GM12878 (cell line): ENCODE results near the gene PPP1R37. TPM values are rescaled to one million over a fixed set of nuclear protein-coding genes. Genes with fewer than 3 reads are reported as not detected.

Experiments used
- ATAC-seq: fragments of 200-7000 bp; cut with Tn5 transposase; 3 replicates; pipeline ENCODE4 v1.9.1; 2020; ENCODE audit warnings: mild to moderate bottlenecking, moderate library complexity
- BruUV-seq: library from RNA; stranded (reverse); fragments of 400-500 nt; replicated peaks from 2 replicates; lab custom pipeline; 2021; lab: Mats Ljungman, UMichigan
- CTCF ChIA-PET: fragments of 300-600 bp; sonication (Branson Sonifier 250); formaldehyde crosslinking; extraction: SDS; loops from one replicate; lab custom pipeline; 2021; ENCODE audit warnings: inconsistent platforms; lab: Yijun Ruan, JAX
- POLR2A ChIA-PET: fragments of 350-600 bp; formaldehyde crosslinking; extraction: SDS; loops from one replicate; lab custom pipeline; 2021; ENCODE audit warnings: inconsistent platforms; lab: Charles Lee
- RAD21 ChIA-PET: fragments of 300-600 bp; sonication (Branson Sonifier 250); formaldehyde crosslinking; loops from one replicate; lab custom pipeline; 2023; ENCODE audit warnings: antibody characterized with exemption; ENCODE audit not compliant: unreplicated experiment; lab: Charles Lee
- SMC1A ChIA-PET: fragments of 300-600 bp; sonication (Branson Sonifier 250); formaldehyde crosslinking; loops from one replicate; lab custom pipeline; 2023; ENCODE audit not compliant: unreplicated experiment, uncharacterized antibody; lab: Charles Lee
- DNase-seq: peaks from one replicate; pipeline ENCODE4 v3.0.0-alpha.2; 2011; ENCODE audit warnings: low read depth, low spot score
- FAIRE-seq: peaks from 3 replicates; lab custom pipeline; 2011; peaks lifted over from hg19 to GRCh38; lab: Jason Lieb, UNC
- H2AFZ ChIP-seq: 2 replicates; pipeline ENCODE4 v1.6.0; 2011; ENCODE audit warnings: low read depth, low read length, control low read depth; ENCODE audit not compliant: control insufficient read depth
- H3K27ac ChIP-seq: 2 replicates; pipeline ENCODE4 v1.5.1; 2011; ENCODE audit warnings: control low read depth; ENCODE audit not compliant: control insufficient read depth, insufficient read depth
- H3K27me3 ChIP-seq, 2 experiments: replicated peaks in 1 of 2; 2 replicates each; pipeline versions ENCODE4 v1.6.0 to v1.6.1; 2011; ENCODE audit warnings: low read length in 1 of 2; ENCODE audit not compliant: control insufficient read depth in 2 of 2, insufficient read depth in 2 of 2
- H3K36me3 ChIP-seq, 2 experiments: 2 replicates each; pipeline ENCODE4 v1.5.1; 2011; ENCODE audit warnings: low read length in 1 of 2; ENCODE audit not compliant: control insufficient read depth in 2 of 2, insufficient read depth in 2 of 2
- H3K4me1 ChIP-seq: 2 replicates; pipeline ENCODE4 v1.6.1; 2011; ENCODE audit warnings: mild to moderate bottlenecking, low read length, moderate library complexity, mixed read lengths; ENCODE audit not compliant: control insufficient read depth, insufficient read depth
- H3K4me2 ChIP-seq: 2 replicates; pipeline ENCODE4 v1.6.0; 2011; ENCODE audit warnings: control low read depth; ENCODE audit not compliant: control insufficient read depth, insufficient read depth
- H3K4me3 ChIP-seq: fragments of 200-600 bp; sonication (generic); 2 replicates; pipeline ENCODE4 v1.5.1; 2016
- H3K79me2 ChIP-seq: 2 replicates; pipeline ENCODE4 v1.6.0; 2011; ENCODE audit warnings: low read length; ENCODE audit not compliant: control insufficient read depth, insufficient read depth
- H3K9ac ChIP-seq: 2 replicates; pipeline ENCODE4 v1.8.0; 2011; ENCODE audit warnings: low read length, control low read depth, mixed read lengths; ENCODE audit not compliant: control insufficient read depth, insufficient read depth
- H3K9me3 ChIP-seq: replicated peaks from 3 replicates; pipeline ENCODE4 v1.5.1; 2011; ENCODE audit warnings: mild to moderate bottlenecking, low read length; ENCODE audit not compliant: control insufficient read depth, insufficient read depth
- H4K20me1 ChIP-seq: 2 replicates; pipeline ENCODE4 v1.6.0; 2011; ENCODE audit not compliant: control insufficient read depth, insufficient read depth
- EGR1 ChIP-seq, 2 experiments: IDR thresholded peaks; 1 replicate in 1 of 2; 2 replicates in 1 of 2; pipeline ENCODE4 v1.6.1; 2011 to 2012; ENCODE audit warnings: low read depth in 2 of 2, low read length in 2 of 2, borderline replicate concordance in 1 of 2, mild to moderate bottlenecking in 1 of 2, moderate library complexity in 1 of 2
- ETV6 ChIP-seq, 2 experiments: fragments of 450-650 bp in 1 of 2; IDR thresholded peaks in 1 of 2; conservative IDR thresholded peaks in 1 of 2; 2 replicates each; pipeline ENCODE4 v1.6.1; 2014; ENCODE audit warnings: antibody characterized with exemption in 1 of 2, borderline replicate concordance in 1 of 2, low read depth in 1 of 2, mild to moderate bottlenecking in 1 of 2, moderate library complexity in 1 of 2
- HCFC1 ChIP-seq: fragments of 150-350 bp; IDR thresholded peaks from 2 replicates; pipeline ENCODE4 v1.6.1; 2014; ENCODE audit warnings: low read length
- HDAC2 ChIP-seq: fragments of 200-600 bp; sonication (generic); IDR thresholded peaks from 2 replicates; pipeline ENCODE4 v1.6.1; 2017
- KAT2A ChIP-seq: conservative IDR thresholded peaks from 2 replicates; pipeline ENCODE4 v1.6.1; 2011; ENCODE audit warnings: low read depth, low read length; ENCODE audit not compliant: control insufficient read depth
- MTA2 ChIP-seq: fragments of 450-650 bp; IDR thresholded peaks from 2 replicates; pipeline ENCODE4 v1.6.1; 2016; ENCODE audit warnings: low read depth, mild to moderate bottlenecking, moderate library complexity
- PML ChIP-seq: IDR thresholded peaks from 2 replicates; pipeline ENCODE4 v1.6.1; 2012; ENCODE audit warnings: low read length, inconsistent platforms
- POLR2AphosphoS5 ChIP-seq: IDR thresholded peaks from 2 replicates; pipeline ENCODE4 v1.6.1; 2011; ENCODE audit warnings: mild to moderate bottlenecking, low read length, inconsistent platforms
- SMARCA5 ChIP-seq: fragments of 450-650 bp; IDR thresholded peaks from 2 replicates; pipeline ENCODE4 v1.6.1; 2017; ENCODE audit warnings: mild to moderate bottlenecking
- STAT3 ChIP-seq: IDR thresholded peaks from 2 replicates; pipeline ENCODE4 v1.6.1; 2011; ENCODE audit warnings: low read depth, low read length, improper control_type of control experiment
- SUPT20H ChIP-seq: IDR thresholded peaks from 2 replicates; pipeline ENCODE4 v1.6.1; 2011; ENCODE audit warnings: low read depth, mild to moderate bottlenecking, low read length, moderate library complexity, borderline replicate concordance; ENCODE audit not compliant: control insufficient read depth
- YBX1 ChIP-seq: fragments of 450-650 bp; IDR thresholded peaks from 2 replicates; pipeline ENCODE4 v1.6.1; 2016; ENCODE audit warnings: antibody characterized with exemption
- ZNF384 ChIP-seq: IDR thresholded peaks from 2 replicates; pipeline ENCODE4 v1.6.1; 2012; ENCODE audit warnings: low read depth, mild to moderate bottlenecking, low read length, improper control_type of control experiment, borderline replicate concordance
- WGBS: methylation state at CpG from one replicate; pipeline ENCODE4 v1.1.6; 2016; ENCODE audit warnings: low lambda C conversion rate; ENCODE audit not compliant: insufficient replicate concordance, insufficient coverage; ENCODE audit errors: missing lambda C conversion rate; 5-methylcytosine and 5-hydroxymethylcytosine counted together
- in situ Hi-C: fragments of 300-500 bp; cut with MboI; formaldehyde crosslinking; loops from 9 replicates; pipeline ENCODE4 v1.14.3; 2018; ENCODE audit warnings: mixed read lengths
- intact Hi-C: fragments of 100-400 bp; cut with micrococcal nuclease; formaldehyde crosslinking; loops from one replicate; pipeline ENCODE4 v1.14.2; 2022; ENCODE audit not compliant: unreplicated experiment
- polyA plus RNA-seq, 11 experiments: library from polyadenylated mRNA; depleted of rRNA in 4 of 11; unstranded in 6 of 11; stranded (reverse) in 5 of 11; fragments of >200 nt; fragmentation: Nextera tagmentation in 4 of 11; fragmentation: Illumina TruSeq in 1 of 11; extraction: Ambion mirVana in 4 of 11; extraction: Trizol in 1 of 11; gene quantifications; 1 replicate in 1 of 11; 2 replicates in 10 of 11; pipeline versions ENCODE4 v1.2.1 to v1.2.3, GENCODE V29; 2011 to 2016; ENCODE audit warnings: inconsistent platforms in 2 of 11, missing spikeins in 2 of 11, low read depth in 1 of 11
- total RNA-seq, 4 experiments: library from RNA; depleted of rRNA in 3 of 4; stranded (reverse); fragments of >200 nt in 3 of 4; fragmentation: Illumina TruSeq in 1 of 4; extraction: Trizol in 1 of 4; gene quantifications; 2 replicates each; pipeline versions ENCODE4 v1.2.1 to v1.2.3, GENCODE V29; 2013 to 2021
- TF ChIP-seq, protein P1 (sequence below): fragments of 450-650 bp; IDR thresholded peaks from 2 replicates; pipeline ENCODE4 v1.6.1; 2018; ENCODE audit warnings: borderline replicate concordance, mild to moderate bottlenecking; ENCODE audit not compliant: partially characterized antibody
- TF ChIP-seq, protein P2 (sequence below): IDR thresholded peaks from 2 replicates; pipeline ENCODE4 v1.6.1; 2011; ENCODE audit warnings: borderline replicate concordance, low read depth, mild to moderate bottlenecking, moderate library complexity, mixed read lengths, low read length; ENCODE audit not compliant: insufficient read depth; ENCODE audit errors: extremely low read length
- TF ChIP-seq, protein P3 (sequence below): IDR thresholded peaks from 2 replicates; pipeline ENCODE4 v1.6.1; 2011; ENCODE audit warnings: low read depth, low read length, improper control_type of control experiment, borderline replicate concordance

PPP1R37 gene
- total and polyA plus RNA-seq, 10 of the 15 experiments (the other 5 are each of a cell fraction or from before 2014, with no cell fraction given) = 0.09 to 21.3 (median 5.1) TPM; not detected in 1

GRCh38 chr19:45128806-45129205 lies 35.8 kb downstream of the PPP1R37 start:
- Histone ChIP-seq H2AFZ (no peak overlapping the region), H3K9me3 (no peaks in the 10 kb centered on the region), H4K20me1 (no peaks in the 10 kb centered on the region), H3K4me2 (no peak overlapping the region), H3K27me3 (no peaks in the 10 kb centered on the region), H3K27ac (no peak overlapping the region), H3K4me3 (no peak overlapping the region), H3K4me1 (peaks cover 11% of the 10 kb centered on the region), H3K9ac (no peak overlapping the region), H3K36me3 (peaks cover 3 to 8% of the 10 kb centered on the region in 2 experiments), H3K79me2 (peaks cover 24% of the 10 kb centered on the region)
- no TSS peak for BruUV-seq
- 97% methylated on average over 5 of the region's 5 CpGs for WGBS
- no peak for DNase-seq
- in situ Hi-C loops = no loop called here
- ChIA-PET POLR2A (no interaction called here), RAD21 (interaction anchor here (2.7 kb wide), 1 partner anchor 8 kb away, joined by 12 read pairs; no protein-coding TSS in a partner anchor), CTCF (no interaction called here), SMC1A (interaction anchor here (4.6 kb wide), 1 partner anchor 7 kb away, joined by 39 read pairs; no protein-coding TSS in a partner anchor)
- intact Hi-C loops = no loop called here
- no peak for FAIRE-seq
- TF ChIP-seq KAT2A (no peak), HDAC2 (no peak), YBX1 (no peak), MTA2 (no peak), SMARCA5 (no peak), HCFC1 (no peak), STAT3 (no peak), ETV6 (conservative IDR thresholded peaks at IDR 0.05 in 1 of 2, IDR thresholded peaks at IDR 0.05 in 1 of 2; ENCODE audit: borderline replicate concordance in 1 of 2, low read depth in 1 of 2) (no peak), SUPT20H (no peak), ZNF384 (no peak), EGR1 (IDR thresholded peaks at IDR 0.05; ENCODE audit: borderline replicate concordance in 1 of 2, low read depth in 2 of 2, low read length in 2 of 2) (no peak), PML (no peak), POLR2AphosphoS5 (no peak)
- TF ChIP-seq, protein P1, sequence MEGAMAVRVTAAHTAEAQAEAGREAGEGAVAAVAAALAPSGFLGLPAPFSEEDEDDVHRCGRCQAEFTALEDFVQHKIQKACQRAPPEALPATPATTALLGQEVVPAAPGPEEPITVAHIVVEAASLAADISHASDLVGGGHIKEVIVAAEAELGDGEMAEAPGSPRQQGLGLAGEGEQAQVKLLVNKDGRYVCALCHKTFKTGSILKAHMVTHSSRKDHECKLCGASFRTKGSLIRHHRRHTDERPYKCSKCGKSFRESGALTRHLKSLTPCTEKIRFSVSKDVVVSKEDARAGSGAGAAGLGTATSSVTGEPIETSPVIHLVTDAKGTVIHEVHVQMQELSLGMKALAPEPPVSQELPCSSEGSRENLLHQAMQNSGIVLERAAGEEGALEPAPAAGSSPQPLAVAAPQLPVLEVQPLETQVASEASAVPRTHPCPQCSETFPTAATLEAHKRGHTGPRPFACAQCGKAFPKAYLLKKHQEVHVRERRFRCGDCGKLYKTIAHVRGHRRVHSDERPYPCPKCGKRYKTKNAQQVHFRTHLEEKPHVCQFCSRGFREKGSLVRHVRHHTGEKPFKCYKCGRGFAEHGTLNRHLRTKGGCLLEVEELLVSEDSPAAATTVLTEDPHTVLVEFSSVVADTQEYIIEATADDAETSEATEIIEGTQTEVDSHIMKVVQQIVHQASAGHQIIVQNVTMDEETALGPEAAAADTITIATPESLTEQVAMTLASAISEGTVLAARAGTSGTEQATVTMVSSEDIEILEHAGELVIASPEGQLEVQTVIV = no peak
- TF ChIP-seq, protein P2, sequence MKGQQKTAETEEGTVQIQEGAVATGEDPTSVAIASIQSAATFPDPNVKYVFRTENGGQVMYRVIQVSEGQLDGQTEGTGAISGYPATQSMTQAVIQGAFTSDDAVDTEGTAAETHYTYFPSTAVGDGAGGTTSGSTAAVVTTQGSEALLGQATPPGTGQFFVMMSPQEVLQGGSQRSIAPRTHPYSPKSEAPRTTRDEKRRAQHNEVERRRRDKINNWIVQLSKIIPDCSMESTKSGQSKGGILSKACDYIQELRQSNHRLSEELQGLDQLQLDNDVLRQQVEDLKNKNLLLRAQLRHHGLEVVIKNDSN = no peak
- TF ChIP-seq, protein P3, sequence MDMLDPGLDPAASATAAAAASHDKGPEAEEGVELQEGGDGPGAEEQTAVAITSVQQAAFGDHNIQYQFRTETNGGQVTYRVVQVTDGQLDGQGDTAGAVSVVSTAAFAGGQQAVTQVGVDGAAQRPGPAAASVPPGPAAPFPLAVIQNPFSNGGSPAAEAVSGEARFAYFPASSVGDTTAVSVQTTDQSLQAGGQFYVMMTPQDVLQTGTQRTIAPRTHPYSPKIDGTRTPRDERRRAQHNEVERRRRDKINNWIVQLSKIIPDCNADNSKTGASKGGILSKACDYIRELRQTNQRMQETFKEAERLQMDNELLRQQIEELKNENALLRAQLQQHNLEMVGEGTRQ = no peak
- ATAC-seq = no peak
